Mesendoderm (in vitro differentiated cells): ENCODE data around the gene LILRB2.
"Not testable (repeated sequence)": the region's sequence is repeated elsewhere in the genome, so short reads cannot be mapped to it uniquely, and the experiment has no call there.

ENCODE experiments used
- DNase-seq: peaks from one replicate; pipeline ENCODE4 v3.0.0; 2013
- H2AK5ac ChIP-seq: 2 replicates; pipeline ENCODE4 v1.6.1; 2013; ENCODE audit warnings: low read length, inconsistent platforms
- H2BK120ac ChIP-seq: 2 replicates; pipeline ENCODE4 v1.6.1; 2013; ENCODE audit warnings: low read depth, mild to moderate bottlenecking, low read length, moderate library complexity, mixed read lengths
- H2BK15ac ChIP-seq: replicated peaks from 2 replicates; pipeline ENCODE4 v1.6.1; 2013; ENCODE audit warnings: low read depth, mild to moderate bottlenecking, moderate library complexity
- H2BK5ac ChIP-seq: 2 replicates; pipeline ENCODE4 v1.6.1; 2013; ENCODE audit warnings: low read length, inconsistent platforms
- H3K18ac ChIP-seq: 2 replicates; pipeline ENCODE4 v1.6.1; 2013; ENCODE audit warnings: mild to moderate bottlenecking, low read length, mixed read lengths
- H3K23ac ChIP-seq: one replicate; pipeline ENCODE4 v1.6.1; 2013; ENCODE audit warnings: low read length
- H3K27ac ChIP-seq: 2 replicates; pipeline ENCODE4 v1.5.1; 2013; ENCODE audit warnings: low read depth, mild to moderate bottlenecking, inconsistent platforms, low read length, moderate library complexity
- H3K27me3 ChIP-seq: 2 replicates; pipeline ENCODE4 v1.6.1; 2013; ENCODE audit warnings: low read length, control low read depth, mild to moderate bottlenecking, inconsistent platforms; ENCODE audit not compliant: insufficient read depth, poor library complexity
- H3K36me3 ChIP-seq: 2 replicates; pipeline ENCODE4 v1.6.1; 2013; ENCODE audit warnings: low read length, inconsistent platforms; ENCODE audit not compliant: control insufficient read depth, insufficient read depth
- H3K4ac ChIP-seq: one replicate; pipeline ENCODE4 v1.6.1; 2013; ENCODE audit warnings: low read depth, mild to moderate bottlenecking, low read length, moderate library complexity
- H3K4me1 ChIP-seq: 2 replicates; pipeline ENCODE4 v1.6.1; 2013; ENCODE audit warnings: low read depth, low read length, inconsistent platforms; ENCODE audit not compliant: control insufficient read depth
- H3K4me2 ChIP-seq: 2 replicates; pipeline ENCODE4 v1.6.1; 2013; ENCODE audit warnings: low read length
- H3K4me3 ChIP-seq: 2 replicates; pipeline ENCODE4 v1.5.1; 2013; ENCODE audit warnings: mild to moderate bottlenecking, low read length
- H3K56ac ChIP-seq: one replicate; pipeline ENCODE4 v1.6.1; 2013; ENCODE audit warnings: low read length
- H3K79me1 ChIP-seq: 2 replicates; pipeline ENCODE4 v1.6.1; 2013; ENCODE audit warnings: low read length, inconsistent platforms
- H3K79me2 ChIP-seq: 2 replicates; pipeline ENCODE4 v1.6.1; 2013; ENCODE audit warnings: mild to moderate bottlenecking, low read length; ENCODE audit not compliant: control insufficient read depth, insufficient read depth
- H3K9ac ChIP-seq: 2 replicates; pipeline ENCODE4 v1.6.1; 2013; ENCODE audit warnings: low read length, inconsistent platforms
- H4K5ac ChIP-seq: one replicate; pipeline ENCODE4 v1.6.1; 2013; ENCODE audit warnings: low read length
- H4K8ac ChIP-seq: one replicate; pipeline ENCODE4 v1.6.1; 2013; ENCODE audit warnings: low read depth, mild to moderate bottlenecking, control low read depth, low read length, moderate library complexity
- WGBS: extraction: QIAGEN DNeasy Blood & Tissue Kit; methylation state at CpG from one replicate; pipeline ENCODE4 v1.1.7; 2013; ENCODE audit warnings: low lambda C conversion rate, missing lambda C conversion rate; ENCODE audit not compliant: insufficient coverage; ENCODE audit errors: extremely low coverage; 5-methylcytosine and 5-hydroxymethylcytosine counted together

LILRB2 gene

GRCh38 chr19:54287456-54287855 lies 6.5 kb upstream of the LILRB2 start:
- H3K36me3 ChIP-seq: no peaks in the 10 kb centered on the region
- no peaks in the 10 kb centered on the region for H3K79me1 ChIP-seq
- no peak overlapping the region for H3K23ac ChIP-seq
- H3K4ac ChIP-seq: no peak overlapping the region
- no peak overlapping the region for H2BK5ac ChIP-seq
- no peak overlapping the region for H3K27ac ChIP-seq
- H2AK5ac ChIP-seq: no peak overlapping the region
- H3K27me3 ChIP-seq: no peaks in the 10 kb centered on the region
- WGBS: no CpG with 5 or more reads among the region's 4 CpGs
- no peak overlapping the region for H4K5ac ChIP-seq
- no peaks in the 10 kb centered on the region for H3K79me2 ChIP-seq
- DNase-seq: no peak
- H3K56ac ChIP-seq: no peak overlapping the region
- H3K18ac ChIP-seq: no peak overlapping the region
- H2BK120ac ChIP-seq: no peak overlapping the region
- no peak overlapping the region for H3K4me3 ChIP-seq
- H2BK15ac ChIP-seq: no peak overlapping the region
- no peak overlapping the region for H3K9ac ChIP-seq
- H3K4me2 ChIP-seq: no peak overlapping the region
- no peaks in the 10 kb centered on the region for H3K4me1 ChIP-seq
- H4K8ac ChIP-seq: no peak overlapping the region

- H2BK5ac ChIP-seq, H3K9ac ChIP-seq: not testable (repeated sequence)
- no CpG with 5 or more reads among the region's 10 CpGs for WGBS
Measured at GRCh38 chr19:54286283-54286682, 5.4 kb upstream of the LILRB2 start.

GRCh38 chr19:54285427-54286056 lies 4.6 kb upstream of the LILRB2 start:
- not testable (repeated sequence) for DNase-seq, H2BK15ac ChIP-seq, H3K79me2 ChIP-seq, H3K23ac ChIP-seq, H4K8ac ChIP-seq, H3K9ac ChIP-seq, H2BK5ac ChIP-seq, H3K27me3 ChIP-seq, H4K5ac ChIP-seq, H2AK5ac ChIP-seq, H2BK120ac ChIP-seq, H3K18ac ChIP-seq, H3K79me1 ChIP-seq, H3K36me3 ChIP-seq, H3K56ac ChIP-seq, H3K27ac ChIP-seq, H3K4me3 ChIP-seq, H3K4me1 ChIP-seq, H3K4me2 ChIP-seq, H3K4ac ChIP-seq
- no CpG with 5 or more reads among the region's 12 CpGs for WGBS

More at GRCh38 chr19:54286283-54286682, 5.4 kb upstream of the LILRB2 start:
- H4K5ac ChIP-seq, H3K18ac ChIP-seq, H3K4me2 ChIP-seq, H2BK120ac ChIP-seq, H3K23ac ChIP-seq, H3K79me1 ChIP-seq, H3K4me1 ChIP-seq, H4K8ac ChIP-seq, DNase-seq, H2AK5ac ChIP-seq, H3K56ac ChIP-seq, H3K79me2 ChIP-seq, H3K4ac ChIP-seq, H2BK15ac ChIP-seq, H3K27ac ChIP-seq, H3K4me3 ChIP-seq, H3K27me3 ChIP-seq, H3K36me3 ChIP-seq: not testable (repeated sequence)

- no peak overlapping the region for H2BK120ac ChIP-seq
- no peak overlapping the region for H2AK5ac ChIP-seq
Measured at GRCh38 chr19:54282686-54283470, 2.0 kb upstream of the LILRB2 start.

GRCh38 chr19:54281729-54282075 lies 792 bp upstream of the LILRB2 start:
- not testable (repeated sequence) for H3K56ac ChIP-seq, H4K8ac ChIP-seq, H2BK15ac ChIP-seq, H4K5ac ChIP-seq, H2BK120ac ChIP-seq, H3K9ac ChIP-seq, H3K79me1 ChIP-seq, DNase-seq, H3K4ac ChIP-seq, H3K23ac ChIP-seq, H3K4me1 ChIP-seq, H3K79me2 ChIP-seq, H3K36me3 ChIP-seq, H3K18ac ChIP-seq, H3K27ac ChIP-seq, H2BK5ac ChIP-seq, H2AK5ac ChIP-seq, H3K27me3 ChIP-seq, H3K4me2 ChIP-seq, H3K4me3 ChIP-seq
- WGBS: no CpG with 5 or more reads among the region's 5 CpGs

More at GRCh38 chr19:54282686-54283470, 2.0 kb upstream of the LILRB2 start:
- Histone ChIP-seq H3K27me3 (no peaks in the 10 kb centered on the region), H3K79me2 (no peaks in the 10 kb centered on the region), H2BK5ac (no peak overlapping the region), H3K56ac (no peak overlapping the region), H3K18ac (no peak overlapping the region), H2BK15ac (no peak overlapping the region), H3K9ac (no peak overlapping the region), H3K23ac (no peak overlapping the region), H3K79me1 (no peaks in the 10 kb centered on the region), H4K5ac (no peak overlapping the region), H3K27ac (no peak overlapping the region), H3K4ac (no peak overlapping the region), H3K36me3 (no peaks in the 10 kb centered on the region), H3K4me2 (no peak overlapping the region), H3K4me3 (no peak overlapping the region), H4K8ac (no peak overlapping the region), H3K4me1 (no peaks in the 10 kb centered on the region)
- DNase-seq: no peak
- no CpG with 5 or more reads among the region's 9 CpGs for WGBS
